HG02642 (cell line): ENCODE results near the gene FOLR1.
"Not testable (repeated sequence)": the region's sequence is repeated elsewhere in the genome, so short reads cannot be mapped to it uniquely, and the experiment has no call there.

ENCODE experiments used
- ATAC-seq: cut with Tn5 transposase; IDR thresholded peaks from one replicate; pipeline ENCODE4 v1.9.1; 2021; ENCODE audit warnings: mild to moderate bottlenecking; ENCODE audit not compliant: unreplicated experiment, poor library complexity

Gene FOLR1

DNA sequence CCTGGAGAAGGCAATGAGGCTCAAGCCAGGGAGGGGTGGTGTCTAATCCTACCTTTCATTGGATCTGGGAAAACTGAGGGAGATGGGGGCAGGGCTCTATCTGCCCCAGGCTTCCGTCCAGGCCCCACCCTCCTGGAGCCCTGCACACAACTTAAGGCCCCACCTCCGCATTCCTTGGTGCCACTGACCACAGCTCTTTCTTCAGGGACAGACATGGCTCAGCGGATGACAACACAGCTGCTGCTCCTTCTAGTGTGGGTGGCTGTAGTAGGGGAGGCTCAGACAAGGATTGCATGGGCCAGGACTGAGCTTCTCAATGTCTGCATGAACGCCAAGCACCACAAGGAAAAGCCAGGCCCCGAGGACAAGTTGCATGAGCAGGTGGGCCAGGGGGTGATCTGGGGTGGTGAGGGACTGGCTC lies at the start of gene FOLR1:
Gene FOLR1, plus strand, starts transcription at position 180 of the 421 bp plus-strand sequence. Its CDS starts 34 bp downstream, at position 214.
- ATAC-seq = no peak

DNA sequence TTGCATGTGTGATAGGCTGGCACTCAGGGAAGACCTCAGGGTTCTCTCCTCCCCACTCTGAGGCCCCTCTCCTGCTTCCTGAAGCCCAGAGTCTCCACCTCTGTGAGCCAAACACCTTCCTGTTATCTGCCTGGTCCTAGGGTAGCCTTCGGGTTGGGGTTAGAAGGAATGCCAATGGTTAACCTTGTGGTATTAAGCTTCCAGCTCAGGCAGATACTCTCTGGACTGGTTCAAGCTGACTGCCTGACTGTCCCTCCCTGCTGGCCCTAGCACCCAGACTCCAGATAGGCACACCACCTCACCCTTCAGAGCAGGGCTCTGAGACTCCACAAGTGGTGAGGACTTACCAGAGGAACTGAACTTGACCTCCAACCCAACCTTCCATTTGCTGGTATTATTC lies 49.4 kb upstream of the FOLR1 start:
- not testable (repeated sequence) for ATAC-seq

DNA sequence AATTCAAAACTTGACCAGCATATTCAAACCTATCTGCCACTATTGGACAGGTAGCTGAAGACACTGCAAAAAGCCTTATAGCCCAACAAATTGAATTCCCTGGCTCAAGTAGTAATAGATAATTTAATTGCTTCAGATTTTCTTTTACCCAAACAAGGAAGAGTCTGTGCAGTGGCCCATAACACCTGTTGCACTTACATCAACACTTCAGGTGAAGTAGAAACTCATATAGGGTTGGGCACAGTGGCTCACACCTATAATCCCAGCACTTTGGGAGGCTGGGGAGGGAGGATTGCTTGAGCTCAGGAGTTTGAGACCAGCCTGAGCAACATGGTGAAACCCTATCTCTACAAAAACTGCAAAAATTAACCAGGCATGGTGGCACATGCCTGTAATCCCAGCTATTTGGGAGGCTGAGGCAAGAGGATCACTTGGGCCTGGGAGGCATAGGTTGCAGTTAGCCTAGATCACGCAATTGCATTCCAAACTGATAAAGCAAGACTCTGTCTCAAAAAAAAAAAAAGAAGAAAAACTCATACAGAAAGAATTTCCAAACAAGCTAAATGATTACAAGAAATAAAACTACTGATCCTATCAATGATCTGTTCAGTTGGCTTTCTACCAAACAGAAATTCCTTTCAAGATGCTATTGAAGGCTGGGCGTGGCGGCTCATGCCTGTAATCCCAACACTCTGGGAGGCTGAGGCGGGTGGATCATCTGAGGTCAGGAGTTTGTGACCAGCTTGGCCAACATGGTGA lies 47.0 kb upstream of the FOLR1 start:
- ATAC-seq = no peak

DNA sequence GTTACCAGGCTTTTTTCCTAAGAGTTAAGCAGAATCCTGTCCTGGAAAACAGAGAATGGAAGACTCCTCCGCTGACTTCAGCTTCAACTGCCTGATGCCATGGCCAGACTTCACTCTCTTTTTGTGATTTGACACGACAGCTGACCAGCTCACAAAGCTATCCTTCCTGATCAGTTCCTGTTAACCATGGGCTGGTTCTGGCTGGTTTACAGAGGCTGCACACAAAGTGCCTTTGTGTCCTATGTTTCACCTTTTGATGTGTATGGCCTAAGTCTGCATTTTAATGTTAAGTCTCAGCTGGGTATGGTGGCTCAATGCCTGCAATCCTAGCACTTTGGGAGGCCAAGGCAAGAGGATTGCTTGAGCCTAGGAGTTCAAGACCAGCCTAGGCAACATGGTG lies 45.3 kb upstream of the FOLR1 start:
- ATAC-seq = no peak

DNA sequence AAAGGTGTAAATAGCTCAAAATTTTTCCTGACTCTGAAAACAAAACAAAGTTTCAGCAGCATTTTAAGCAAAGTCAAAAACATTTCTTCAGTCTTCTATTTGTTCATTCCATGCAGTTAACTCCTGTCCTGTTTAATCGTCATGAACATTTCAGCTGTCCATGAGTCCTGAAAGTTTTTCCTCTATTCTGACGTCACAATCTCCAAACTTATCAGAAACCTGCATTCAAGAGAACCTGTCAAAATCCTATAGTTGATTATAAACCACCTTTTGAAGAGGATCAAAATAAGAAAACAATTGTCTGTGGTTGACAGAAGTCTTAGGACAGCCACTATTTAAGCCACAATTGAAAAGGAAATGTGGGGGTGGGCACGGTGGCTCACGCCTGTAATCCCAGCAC lies 41.1 kb upstream of the FOLR1 start:
- no peak for ATAC-seq

DNA sequence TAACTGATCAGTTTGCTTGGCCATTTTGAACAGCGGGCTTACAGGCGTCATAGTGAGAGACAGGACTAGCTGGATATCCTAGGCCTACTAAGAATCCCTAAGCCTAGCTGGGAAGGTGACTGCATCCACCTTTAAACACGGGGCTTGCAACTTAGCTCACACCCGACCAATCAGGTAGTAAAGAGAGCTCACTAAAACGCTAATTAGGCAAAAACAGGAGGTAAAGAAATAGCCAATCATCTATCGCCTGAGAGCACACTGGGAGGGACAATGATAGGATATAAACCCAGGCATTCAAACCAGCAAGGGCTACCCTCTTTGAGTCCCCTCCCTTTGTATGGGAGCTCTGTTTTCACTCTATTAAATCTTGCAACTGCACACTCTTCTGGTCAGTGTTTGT lies 38.1 kb upstream of the FOLR1 start:
- not testable (repeated sequence) for ATAC-seq

DNA sequence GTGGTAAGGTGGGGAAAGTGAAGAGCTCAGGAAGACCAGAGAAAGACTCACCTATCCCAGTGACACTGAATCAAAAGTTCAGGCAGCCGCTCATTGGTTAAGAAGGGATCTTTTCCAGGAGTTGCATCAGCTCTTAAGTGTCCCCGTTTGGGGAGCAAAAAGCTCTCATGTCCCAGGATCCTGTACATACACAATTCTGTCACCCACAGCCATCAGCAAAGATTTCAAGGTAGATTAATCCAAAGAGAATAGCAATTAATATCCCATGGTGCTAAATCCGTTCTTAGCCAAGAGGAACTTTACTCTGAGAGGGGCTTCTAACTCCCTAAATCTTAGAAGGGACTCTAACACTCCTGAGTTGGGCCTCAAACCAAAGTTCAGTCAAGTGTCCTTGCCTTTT lies 37.1 kb upstream of the FOLR1 start:
- no peak for ATAC-seq

DNA sequence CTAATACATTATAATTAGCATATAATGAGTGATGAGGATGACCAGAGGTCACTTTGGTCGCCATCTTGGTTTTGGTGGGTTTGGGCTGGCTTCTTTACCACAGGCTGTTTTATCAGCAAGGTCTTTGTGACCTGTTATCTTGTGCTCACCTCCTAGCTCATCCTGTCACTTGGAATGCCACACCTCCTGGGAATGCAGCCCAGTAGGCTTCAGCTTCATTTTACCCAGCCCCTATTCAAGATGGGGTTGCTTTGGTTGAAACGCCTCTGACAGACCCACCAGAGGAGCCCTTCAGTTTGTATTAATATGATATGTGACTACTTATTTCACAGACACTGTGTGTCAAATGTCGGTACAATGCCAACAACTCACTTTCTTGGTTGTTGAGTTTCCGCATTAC lies 36.2 kb upstream of the FOLR1 start:
- ATAC-seq = no peak

DNA sequence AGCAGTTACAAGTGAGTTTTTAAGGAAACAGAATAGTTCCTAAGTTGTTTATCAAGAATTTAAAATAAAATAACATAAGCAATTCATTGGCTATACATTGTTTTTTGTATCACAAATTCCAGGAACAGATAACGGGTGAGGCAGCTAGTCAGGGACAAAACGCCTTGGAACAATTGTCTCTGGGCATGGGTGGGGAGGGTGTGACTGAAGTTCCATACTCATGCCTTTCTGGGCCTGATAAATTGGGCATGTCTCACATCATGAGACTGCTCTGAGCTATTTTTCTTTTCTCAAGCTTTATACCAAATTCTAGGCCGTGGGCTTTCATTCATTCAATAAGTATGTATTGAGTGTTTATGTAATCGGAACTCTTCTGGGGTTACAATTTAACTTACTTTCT lies 34.8 kb upstream of the FOLR1 start:
- no peak for ATAC-seq

DNA sequence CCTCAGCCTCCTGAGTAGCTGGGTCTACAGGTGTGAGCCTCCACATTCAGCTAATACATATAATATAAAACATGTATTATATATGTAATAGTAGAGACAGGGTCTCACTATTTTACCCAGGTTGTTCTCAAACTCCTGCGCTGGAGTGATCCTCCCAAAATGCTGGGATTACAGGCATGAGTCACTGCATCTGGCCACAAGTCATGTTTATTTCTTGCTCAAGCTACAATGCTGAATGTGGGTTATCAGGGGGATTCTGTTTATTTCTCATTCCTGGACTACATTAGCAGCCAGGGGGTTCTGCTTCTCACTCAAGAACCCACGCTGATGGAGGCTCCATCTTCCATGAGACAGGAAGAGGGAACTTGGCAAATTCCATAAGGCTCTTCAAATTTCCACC lies 31.6 kb upstream of the FOLR1 start:
- ATAC-seq = no peak

DNA sequence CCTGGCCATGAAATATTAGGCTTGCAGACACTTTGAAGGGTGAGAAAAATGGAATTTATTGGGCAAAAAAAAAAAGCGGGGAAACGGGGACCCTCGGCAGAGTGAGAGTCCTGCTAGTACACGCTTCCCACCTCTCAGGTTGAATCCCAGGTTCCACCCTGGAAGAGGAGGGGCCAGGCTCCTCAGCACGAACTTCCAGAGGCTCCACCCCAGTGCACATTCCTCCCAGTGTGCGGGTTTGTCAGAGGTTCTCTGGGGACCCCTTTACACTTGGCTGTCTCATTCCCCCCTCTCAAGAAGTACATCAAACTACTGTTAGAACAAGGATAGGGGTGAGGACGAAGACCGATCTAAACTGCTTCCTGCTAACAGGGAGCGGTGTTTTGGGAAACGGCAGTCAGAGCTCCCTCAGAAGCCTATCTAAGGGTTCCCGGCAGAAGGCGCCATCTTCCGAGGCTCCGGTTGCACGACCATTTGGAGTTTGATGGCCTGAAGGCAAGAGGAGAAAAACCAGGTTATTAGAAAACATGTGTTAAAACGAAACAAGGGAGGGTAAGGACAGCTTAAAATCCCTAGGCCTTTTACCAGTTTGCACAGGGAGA lies 28.9 kb upstream of the FOLR1 start:
- ATAC-seq = no peak

DNA sequence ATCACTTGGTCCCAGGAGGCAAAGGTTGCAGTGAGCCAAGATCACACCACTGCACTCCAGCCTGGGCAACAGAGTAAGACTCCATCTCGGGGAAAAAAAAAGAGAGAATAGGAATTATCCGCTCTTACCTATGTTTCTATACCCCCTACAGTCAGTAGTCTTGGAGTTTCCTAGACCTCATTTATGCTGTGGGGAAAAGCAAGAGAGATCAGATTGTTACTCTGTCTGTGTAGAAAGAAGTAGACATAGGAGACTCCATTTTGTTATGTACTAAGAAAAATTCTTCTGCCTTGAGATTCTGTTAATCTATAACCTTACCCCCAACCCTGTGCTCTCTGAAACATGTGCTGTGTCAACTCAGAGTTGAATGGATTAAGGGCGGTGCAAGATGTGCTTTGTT lies 27.8 kb upstream of the FOLR1 start:
- ATAC-seq = not testable (repeated sequence)

DNA sequence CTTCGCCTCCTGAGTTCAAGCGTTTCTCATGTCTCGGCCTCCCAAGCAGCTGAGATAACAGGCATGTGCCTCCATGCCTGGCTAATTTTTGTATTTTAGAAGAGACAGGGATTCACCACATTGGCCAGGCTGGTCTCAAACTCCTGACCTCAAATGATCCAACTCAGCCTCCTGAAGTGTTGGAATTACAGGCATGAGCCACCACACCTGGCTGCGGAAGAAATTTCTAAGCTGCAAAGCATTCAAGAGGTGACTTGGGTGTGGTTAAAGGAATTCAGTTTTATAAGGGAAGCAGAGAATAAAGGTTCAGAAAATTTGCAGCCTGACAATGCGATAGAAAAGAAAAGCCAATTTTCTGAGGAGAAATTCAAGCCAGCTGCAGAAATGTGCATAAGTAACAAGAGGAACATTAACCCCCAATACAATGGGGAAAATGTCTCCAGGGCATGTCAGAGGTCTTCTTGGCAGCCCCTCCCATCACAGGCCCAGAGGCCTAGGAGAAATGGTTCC lies 22.8 kb upstream of the FOLR1 start:
- not testable (repeated sequence) for ATAC-seq

DNA sequence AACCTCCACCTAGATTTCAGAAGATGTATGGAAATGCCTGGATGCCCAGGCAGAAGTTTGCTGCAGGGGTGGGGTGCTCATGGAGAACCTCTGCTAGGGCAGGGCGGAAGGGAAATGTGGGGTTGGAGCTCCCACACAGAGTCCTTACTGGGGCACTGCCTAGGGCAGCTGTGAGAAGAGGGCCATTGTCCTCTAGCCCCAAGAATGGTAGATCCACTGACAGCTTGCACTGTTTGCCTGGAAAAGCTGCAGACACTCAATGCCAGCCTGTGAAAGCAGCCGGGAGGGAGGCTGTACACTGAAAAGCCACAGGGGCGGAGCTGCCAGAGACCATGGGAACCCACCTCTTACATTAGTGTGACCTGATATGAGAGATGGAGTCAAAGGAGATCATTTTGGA lies 22.2 kb upstream of the FOLR1 start:
- not testable (repeated sequence) for ATAC-seq

DNA sequence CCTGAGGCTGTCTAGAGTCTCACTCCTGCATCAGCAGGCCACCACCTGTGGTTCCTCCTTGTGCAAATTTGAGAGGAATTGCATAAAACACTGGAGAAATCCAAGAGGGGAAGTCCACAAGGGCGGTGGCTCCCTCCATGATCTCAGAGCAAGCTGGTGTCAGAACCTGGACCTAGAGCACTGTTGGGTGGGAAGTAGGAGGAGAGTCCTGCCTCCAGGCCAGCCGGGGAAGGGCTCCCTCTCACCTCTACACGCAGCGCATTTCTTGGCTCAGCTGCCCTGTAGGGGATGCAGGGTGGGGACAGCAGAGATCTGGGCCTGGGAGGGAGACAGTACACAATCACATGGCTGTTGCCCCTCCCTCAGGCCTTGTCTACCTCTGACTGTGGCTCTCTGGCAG lies 19.9 kb upstream of the FOLR1 start:
- not testable (repeated sequence) for ATAC-seq

DNA sequence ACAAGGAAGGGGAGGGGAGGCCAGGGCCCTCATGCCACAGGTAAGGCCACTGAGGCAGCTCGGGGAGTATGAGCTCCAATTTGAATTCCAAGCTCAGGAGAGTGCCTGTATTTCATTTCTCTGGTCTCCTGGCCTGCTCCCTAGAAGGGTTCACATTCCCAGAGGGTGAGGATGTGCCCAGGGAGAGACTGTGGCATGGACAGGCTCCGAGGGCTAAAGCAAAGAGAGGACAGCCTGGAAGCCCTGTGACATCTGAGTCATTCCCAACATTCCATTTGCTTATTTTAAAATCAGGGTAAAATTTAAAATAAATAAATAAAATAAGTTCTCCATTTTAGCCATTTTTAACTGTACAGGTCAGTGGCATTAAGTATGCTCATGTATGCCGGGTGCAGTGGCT lies 18.6 kb upstream of the FOLR1 start:
- ATAC-seq = no peak

DNA sequence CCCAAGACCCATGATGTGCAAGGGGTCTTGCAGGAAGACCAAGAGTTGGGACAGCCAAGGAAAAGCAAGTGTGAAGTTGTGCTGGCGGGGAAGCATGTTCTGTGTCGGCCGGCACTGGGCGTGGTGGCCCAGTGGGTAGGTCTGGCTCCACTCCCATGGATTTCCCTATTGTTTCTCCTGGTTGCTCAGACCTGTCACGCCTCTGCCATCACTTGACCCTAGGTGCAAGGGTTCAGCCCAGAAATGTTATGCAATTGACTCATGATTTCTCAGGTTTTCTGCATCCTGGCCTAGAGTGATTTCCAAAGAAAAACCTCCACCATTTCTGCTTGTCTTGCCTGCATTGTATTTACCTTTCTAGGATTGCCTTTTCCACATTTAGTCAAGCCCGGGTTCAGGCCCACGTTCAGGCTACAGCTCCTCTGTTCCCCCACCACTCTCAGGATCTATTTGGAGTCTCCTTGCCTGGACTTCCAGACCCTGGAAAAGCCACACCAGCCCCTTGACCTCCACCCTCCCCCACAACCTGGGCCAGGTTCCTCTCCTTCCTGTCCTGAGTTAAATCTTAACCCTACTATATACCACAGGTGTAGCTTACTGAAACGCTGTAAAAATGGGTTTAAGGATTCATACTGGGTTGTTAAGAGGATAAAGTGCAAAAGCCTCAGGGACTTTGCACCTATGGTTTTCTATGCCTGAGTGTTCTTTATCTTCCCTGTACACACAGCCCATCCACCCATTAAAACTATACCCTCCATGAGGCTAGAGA lies 17.5 kb upstream of the FOLR1 start:
- ATAC-seq = no peak

DNA sequence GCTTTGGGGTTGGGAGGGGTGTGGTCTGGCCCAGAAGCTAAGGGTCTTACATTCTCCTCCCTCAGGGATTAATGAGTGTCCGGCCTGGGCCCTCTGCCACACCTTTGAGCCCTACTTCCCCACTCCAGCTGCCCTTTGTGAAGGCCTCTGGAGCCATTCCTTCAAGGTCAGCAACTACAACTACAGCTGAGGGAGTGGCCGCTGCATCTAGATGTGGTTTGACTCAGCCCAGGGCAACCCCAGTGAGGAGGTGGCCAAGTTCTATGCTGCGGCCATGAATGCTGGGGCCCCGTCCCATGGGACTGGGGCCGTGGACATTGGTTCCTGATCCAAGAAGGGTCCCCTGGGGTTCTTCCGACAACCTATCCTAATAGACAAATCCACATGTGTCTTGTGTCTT lies 14.3 kb upstream of the FOLR1 start:
- ATAC-seq = no peak

DNA sequence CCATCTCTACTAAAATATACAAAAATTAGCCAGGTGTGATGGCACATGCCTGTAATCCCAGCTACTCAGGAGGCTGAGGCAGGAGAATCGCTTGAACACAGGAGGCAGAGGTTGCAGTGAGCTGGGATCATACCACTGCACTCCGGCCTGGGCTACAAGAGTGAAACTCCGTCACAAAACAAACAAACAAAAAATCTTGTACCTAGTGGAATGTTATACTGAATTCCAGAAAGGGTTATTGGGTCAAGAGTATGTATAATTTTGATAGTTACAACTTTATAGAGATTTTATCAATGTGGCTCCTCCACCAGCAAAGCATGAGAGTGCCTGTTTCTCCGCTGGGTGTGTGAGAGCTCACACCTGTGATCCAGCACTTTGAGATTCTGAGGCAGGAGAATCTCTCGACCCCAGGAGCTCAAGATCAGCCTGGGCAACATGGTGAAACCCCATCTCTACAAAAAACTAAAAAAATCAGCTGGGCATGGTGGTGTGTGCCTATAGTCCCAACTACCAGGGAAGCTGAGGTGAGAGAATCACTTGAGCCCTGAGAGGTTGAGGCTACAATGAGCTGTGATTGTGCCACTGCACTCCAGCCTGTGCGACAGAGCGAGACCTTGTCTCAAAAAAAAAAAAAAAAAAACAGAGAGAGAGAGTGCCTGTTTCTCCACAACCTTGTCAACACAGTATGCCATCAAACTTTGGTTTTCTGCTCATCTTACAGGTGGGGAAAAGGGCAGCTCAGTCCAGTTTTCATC lies 12.7 kb upstream of the FOLR1 start:
- ATAC-seq = no peak

DNA sequence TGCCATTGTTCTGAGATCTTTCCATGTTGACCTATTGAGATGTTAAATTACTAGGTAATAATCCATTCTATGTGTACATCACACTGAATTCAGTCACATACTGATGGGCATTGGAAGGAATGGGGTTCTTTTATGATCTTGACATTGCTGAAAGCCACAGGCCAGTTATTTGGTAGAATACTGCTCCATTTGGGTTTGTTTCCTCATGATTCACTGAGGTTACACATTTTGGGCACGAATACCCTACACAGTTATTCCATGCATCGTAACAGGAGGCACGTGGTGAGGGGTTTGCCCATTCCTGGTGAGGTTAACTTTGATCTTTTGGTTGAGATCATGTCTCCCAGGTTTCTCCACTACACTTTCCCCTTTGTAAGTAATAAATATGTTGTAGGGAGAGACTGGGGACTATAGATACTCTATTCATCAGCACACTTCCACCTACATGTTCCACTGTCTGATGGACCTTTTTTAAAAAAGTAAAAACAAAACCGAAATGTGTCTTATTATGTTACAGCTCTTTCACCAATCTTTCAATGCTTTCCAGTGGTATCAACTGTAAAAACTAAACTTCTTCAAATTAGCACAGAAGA lies 12.0 kb upstream of the FOLR1 start:
- no peak for ATAC-seq
